Astrocyte (in vitro differentiated cells and primary cell): ENCODE results near the gene GGTLC1. TPM values are rescaled to one million over a fixed set of nuclear protein-coding genes. Genes with fewer than 3 reads are reported as not detected.

ENCODE experiments used
- DNase-seq: peaks from one replicate; pipeline ENCODE4 v3.0.0-alpha.2; 2010; ENCODE audit warnings: low read depth
- FAIRE-seq: peaks from 2 replicates; lab custom pipeline; 2011; peaks lifted over from hg19 to GRCh38; lab: Jason Lieb, UNC
- H2AFZ ChIP-seq: 2 replicates; pipeline ENCODE4 v1.6.0; 2012; ENCODE audit warnings: low read depth, low read length, inconsistent platforms
- H3K27ac ChIP-seq: 2 replicates; pipeline ENCODE4 v1.5.1; 2011; ENCODE audit warnings: low read depth, low read length, inconsistent platforms
- H3K27me3 ChIP-seq: 2 replicates; pipeline ENCODE4 v1.6.0; 2011; ENCODE audit warnings: low read length, inconsistent platforms; ENCODE audit not compliant: insufficient read depth
- H3K36me3 ChIP-seq: 2 replicates; pipeline ENCODE4 v1.5.1; 2011; ENCODE audit warnings: low read length, inconsistent platforms; ENCODE audit not compliant: insufficient read depth
- H3K4me1 ChIP-seq: 2 replicates; pipeline ENCODE4 v1.5.1; 2011; ENCODE audit warnings: low read length, inconsistent platforms; ENCODE audit not compliant: insufficient read depth
- H3K4me2 ChIP-seq: 2 replicates; pipeline ENCODE4 v1.6.0; 2012; ENCODE audit warnings: low read length, inconsistent platforms
- H3K4me3 ChIP-seq: 2 replicates; pipeline ENCODE4 v1.5.1; 2011; ENCODE audit warnings: low read depth, mild to moderate bottlenecking, low read length, inconsistent platforms; ENCODE audit not compliant: insufficient read depth
- H3K79me2 ChIP-seq: 2 replicates; pipeline ENCODE4 v1.6.0; 2012; ENCODE audit warnings: mild to moderate bottlenecking, low read length, inconsistent platforms; ENCODE audit not compliant: insufficient read depth
- H3K9ac ChIP-seq: 2 replicates; pipeline ENCODE4 v1.6.0; 2012; ENCODE audit warnings: mild to moderate bottlenecking, low read length, inconsistent platforms
- H3K9me3 ChIP-seq: 2 replicates; pipeline ENCODE4 v1.5.1; 2012; ENCODE audit warnings: low read depth, mild to moderate bottlenecking, low read length, inconsistent platforms; ENCODE audit not compliant: insufficient read depth
- H4K20me1 ChIP-seq: 2 replicates; pipeline ENCODE4 v1.6.0; 2012; ENCODE audit warnings: low read length, inconsistent platforms; ENCODE audit not compliant: insufficient read depth
- H3K27ac Mint-ChIP-seq: one replicate; pipeline ENCODE4 v1.8.0; 2021; ENCODE audit warnings: mild to moderate bottlenecking, mixed read lengths; ENCODE audit not compliant: unreplicated experiment
- H3K27me3 Mint-ChIP-seq: one replicate; pipeline ENCODE4 v1.8.0; 2021; ENCODE audit warnings: low read depth, mixed read lengths; ENCODE audit not compliant: unreplicated experiment
- H3K36me3 Mint-ChIP-seq: one replicate; pipeline ENCODE4 v1.8.0; 2021; ENCODE audit warnings: low read depth, mixed read lengths; ENCODE audit not compliant: unreplicated experiment
- H3K4me1 Mint-ChIP-seq: one replicate; pipeline ENCODE4 v1.8.0; 2021; ENCODE audit warnings: low read depth, mixed read lengths; ENCODE audit not compliant: unreplicated experiment
- H3K4me3 Mint-ChIP-seq: one replicate; pipeline ENCODE4 v1.8.0; 2021; ENCODE audit warnings: mild to moderate bottlenecking, moderate library complexity, mixed read lengths; ENCODE audit not compliant: unreplicated experiment
- H3K9me3 Mint-ChIP-seq: one replicate; pipeline ENCODE4 v1.8.0; 2021; ENCODE audit warnings: mild to moderate bottlenecking, mixed read lengths; ENCODE audit not compliant: unreplicated experiment
- CTCF ChIP-seq: IDR thresholded peaks from 2 replicates; pipeline ENCODE4 v1.5.1; 2011; ENCODE audit warnings: low read depth, mild to moderate bottlenecking, inconsistent platforms, low read length, moderate library complexity; ENCODE audit not compliant: insufficient read depth
- EZH2 ChIP-seq: IDR thresholded peaks from 2 replicates; pipeline ENCODE4 v1.6.1; 2012; ENCODE audit warnings: mild to moderate bottlenecking, low read length, inconsistent platforms; ENCODE audit not compliant: insufficient read depth
- total RNA-seq: library from RNA; stranded (reverse); gene quantifications from 2 replicates; pipeline ENCODE4 v1.2.1, GENCODE V29; 2021

The GGTLC1 gene
- total RNA-seq, 1 donor from 2014 or later: not detected

- H3K27ac ChIP-seq: no peak overlapping the region
- no peak for TF ChIP-seq CTCF
- TF ChIP-seq EZH2: no peak
- Mint-ChIP-seq H3K4me3 (no peak overlapping the region), H3K9me3 (peaks cover 21% of the 10 kb centered on the region), H3K27ac (no peak overlapping the region), H3K4me1 (peaks cover 4% of the 10 kb centered on the region), H3K27me3 (peaks cover 34% of the 10 kb centered on the region), H3K36me3 (no peaks in the 10 kb centered on the region)
- no peaks in the 10 kb centered on the region for H3K36me3 ChIP-seq
- no peaks in the 10 kb centered on the region for H3K27me3 ChIP-seq
- FAIRE-seq: no peak
- H4K20me1 ChIP-seq: no peaks in the 10 kb centered on the region
- no peaks in the 10 kb centered on the region for H3K4me1 ChIP-seq
- H3K9ac ChIP-seq: no peak overlapping the region
- no peak overlapping the region for H3K4me2 ChIP-seq
- no peak overlapping the region for H3K4me3 ChIP-seq
- no peaks in the 10 kb centered on the region for H3K79me2 ChIP-seq
- H3K9me3 ChIP-seq: peaks cover 2% of the 10 kb centered on the region
- no peak overlapping the region for H2AFZ ChIP-seq
- DNase-seq: no peak
These were observed 18.5 kb downstream of the GGTLC1 start for GRCh38 chr20:23970049-23970448.

- H3K4me3 ChIP-seq: no peak overlapping the region
- H3K9me3 Mint-ChIP-seq: peaks cover 22% of the 10 kb centered on the region
- H3K27me3 Mint-ChIP-seq: peaks cover 12% of the 10 kb centered on the region
- no peak overlapping the region for H3K27ac Mint-ChIP-seq
- FAIRE-seq: no peak
- no peaks in the 10 kb centered on the region for H3K79me2 ChIP-seq
- no peaks in the 10 kb centered on the region for H4K20me1 ChIP-seq
- H3K9me3 ChIP-seq: peaks cover 2% of the 10 kb centered on the region
- DNase-seq: no peak
- no peak overlapping the region for H3K9ac ChIP-seq
- no peak overlapping the region for H3K4me2 ChIP-seq
- TF ChIP-seq EZH2 (no peak), CTCF (no peak)
- no peak overlapping the region for H2AFZ ChIP-seq
- H3K4me1 ChIP-seq: no peaks in the 10 kb centered on the region
- H3K36me3 Mint-ChIP-seq: no peaks in the 10 kb centered on the region
- H3K36me3 ChIP-seq: no peaks in the 10 kb centered on the region
- no peaks in the 10 kb centered on the region for H3K27me3 ChIP-seq
- peaks cover 4% of the 10 kb centered on the region for H3K4me1 Mint-ChIP-seq
- H3K27ac ChIP-seq: no peak overlapping the region
- no peak overlapping the region for H3K4me3 Mint-ChIP-seq
These were observed 21.0 kb downstream of the GGTLC1 start for GRCh38 chr20:23967616-23967979.

- TF ChIP-seq EZH2 (no peak), CTCF (no peak)
- Histone ChIP-seq H4K20me1 (no peaks in the 10 kb centered on the region), H2AFZ (no peak overlapping the region), H3K4me2 (no peak overlapping the region), H3K9me3 (peaks cover 2% of the 10 kb centered on the region), H3K27ac (no peak overlapping the region), H3K4me1 (no peaks in the 10 kb centered on the region), H3K27me3 (no peaks in the 10 kb centered on the region), H3K36me3 (no peaks in the 10 kb centered on the region), H3K79me2 (no peaks in the 10 kb centered on the region), H3K9ac (no peak overlapping the region), H3K4me3 (no peak overlapping the region)
- Mint-ChIP-seq H3K27ac (no peak overlapping the region), H3K4me3 (no peak overlapping the region), H3K4me1 (peaks cover 4% of the 10 kb centered on the region), H3K27me3 (peaks cover 7% of the 10 kb centered on the region), H3K9me3 (peaks cover 22% of the 10 kb centered on the region), H3K36me3 (no peaks in the 10 kb centered on the region)
- DNase-seq (no peak), FAIRE-seq (no peak)
These were observed 21.5 kb downstream of the GGTLC1 start for GRCh38 chr20:23966927-23967615.
